Liver (tissue), 9 donors: Measurements from ENCODE around the gene PACSIN3. TPM values are rescaled to one million over a fixed set of nuclear protein-coding genes. Genes with fewer than 3 reads are reported as not detected.

Experiments used
- DNase-seq: peaks from one replicate; pipeline ENCODE4 v3.0.0-alpha.2; 2017; ENCODE audit warnings: low spot score
- H3K27ac ChIP-seq, 2 donors: one replicate each; pipeline ENCODE4 v1.7.0; 2013; ENCODE audit warnings: inconsistent platforms in 2 of 2, low read length in 2 of 2, control low read depth in 1 of 2, low read depth in 1 of 2, mild to moderate bottlenecking in 1 of 2
- H3K27me3 ChIP-seq, 4 donors: one replicate each; pipeline versions ENCODE4 v1.6.1 to v1.7.0; 2013; ENCODE audit warnings: low read length in 3 of 4, inconsistent platforms in 1 of 4, mild to moderate bottlenecking in 1 of 4, moderate library complexity in 1 of 4; ENCODE audit not compliant: control insufficient read depth in 4 of 4, insufficient read depth in 4 of 4
- H3K36me3 ChIP-seq, 4 donors: one replicate each; pipeline versions ENCODE4 v1.6.1 to v1.7.0; 2013; ENCODE audit warnings: low read length in 3 of 4, mild to moderate bottlenecking in 3 of 4, low read depth in 1 of 4, moderate library complexity in 1 of 4; ENCODE audit not compliant: control insufficient read depth in 4 of 4, insufficient read depth in 3 of 4
- H3K4me1 ChIP-seq, 4 donors: one replicate each; pipeline versions ENCODE4 v1.6.1 to v1.7.0; 2013; ENCODE audit warnings: low read length in 3 of 4, mild to moderate bottlenecking in 3 of 4, moderate library complexity in 1 of 4; ENCODE audit not compliant: control insufficient read depth in 4 of 4, insufficient read depth in 4 of 4
- H3K4me3 ChIP-seq, 3 donors: one replicate each; pipeline versions ENCODE4 v1.6.1 to v1.7.0; 2013; ENCODE audit warnings: low read length in 3 of 3, control low read depth in 1 of 3, low read depth in 1 of 3, mild to moderate bottlenecking in 1 of 3
- H3K9ac ChIP-seq, 2 donors: one replicate each; pipeline ENCODE4 v1.7.0; 2013; ENCODE audit warnings: low read length in 2 of 2, mild to moderate bottlenecking in 2 of 2, moderate library complexity in 2 of 2, control low read depth in 1 of 2, low read depth in 1 of 2
- H3K9me3 ChIP-seq, 4 donors: one replicate each; pipeline versions ENCODE4 v1.6.1 to v1.7.0; 2013; ENCODE audit warnings: low read length in 3 of 4; ENCODE audit not compliant: control insufficient read depth in 4 of 4
- EGR1 ChIP-seq, 2 donors: IDR thresholded peaks; 2 replicates each; pipeline ENCODE4 v1.6.1; 2016 to 2018; ENCODE audit warnings: antibody characterized with exemption in 2 of 2, low read depth in 2 of 2
- FOXA1 ChIP-seq: IDR thresholded peaks from 2 replicates; pipeline ENCODE4 v1.6.1; 2016; ENCODE audit warnings: antibody characterized with exemption
- FOXA2 ChIP-seq: IDR thresholded peaks from 2 replicates; pipeline ENCODE4 v1.6.1; 2016; ENCODE audit warnings: antibody characterized with exemption
- GABPA ChIP-seq, 2 donors: IDR thresholded peaks in 1 of 2; conservative IDR thresholded peaks in 1 of 2; 2 replicates each; pipeline ENCODE4 v1.6.1; 2016; ENCODE audit warnings: antibody characterized with exemption in 2 of 2, mild to moderate bottlenecking in 1 of 2, moderate library complexity in 1 of 2
- HNF4G ChIP-seq: IDR thresholded peaks from 2 replicates; pipeline ENCODE4 v1.6.1; 2016; ENCODE audit warnings: antibody characterized with exemption
- JUND ChIP-seq, 2 donors: IDR thresholded peaks; 2 replicates each; pipeline ENCODE4 v1.6.1; 2016; ENCODE audit warnings: antibody characterized with exemption in 2 of 2
- NR2F2 ChIP-seq: IDR thresholded peaks from 2 replicates; pipeline ENCODE4 v1.6.1; 2016; ENCODE audit warnings: antibody characterized with exemption
- RAD21 ChIP-seq, 2 donors: IDR thresholded peaks; 2 replicates each; pipeline ENCODE4 v1.6.1; 2016; ENCODE audit warnings: antibody characterized with exemption in 2 of 2, mild to moderate bottlenecking in 2 of 2
- TAF1 ChIP-seq: conservative IDR thresholded peaks from 2 replicates; pipeline ENCODE4 v1.6.1; 2016; ENCODE audit warnings: antibody characterized with exemption, mild to moderate bottlenecking
- YY1 ChIP-seq: IDR thresholded peaks from 2 replicates; pipeline ENCODE4 v1.6.1; 2016; ENCODE audit warnings: antibody characterized with exemption, mild to moderate bottlenecking
- WGBS: extraction: QIAGEN DNeasy Blood & Tissue Kit; methylation state at CpG from one replicate; pipeline ENCODE4 v1.1.7; 2013; 5-methylcytosine and 5-hydroxymethylcytosine counted together
- polyA plus RNA-seq, 2 donors: library from polyadenylated mRNA; stranded (reverse) in 1 of 2; unstranded in 1 of 2; fragments of 200-250 nt in 1 of 2; fragments of >200 nt in 1 of 2; fragmentation: Nextera tagmentation in 1 of 2; extraction: Ambion mirVana in 1 of 2; gene quantifications; one replicate each; pipeline versions ENCODE4 v1.2.1 to v1.2.3, GENCODE V29; 2013 to 2015
- total RNA-seq, 2 donors: library from RNA; depleted of rRNA; stranded (reverse); fragments of >200 nt; gene quantifications; one replicate each; pipeline ENCODE4 v1.2.3, GENCODE V29; 2014
- TF ChIP-seq, protein P1 (sequence below): fragments of 150-350 bp; IDR thresholded peaks from 2 replicates; pipeline ENCODE4 v1.5.1; 2017; ENCODE audit warnings: improper control_type of control experiment, low read depth, low read length; ENCODE audit not compliant: missing input control
- TF ChIP-seq, protein P2 (sequence below): IDR thresholded peaks from 2 replicates; pipeline ENCODE4 v1.6.1; 2016; ENCODE audit warnings: antibody characterized with exemption
- donor health status: healthy.
- donor health status: healthy.
- donor health status: healthy.
- donor health status: healthy.
- donor health status: healthy.

Gene PACSIN3
- total and polyA plus RNA-seq, 4 donors: 12.1 to 23.3 (median 19.7) TPM

DNA sequence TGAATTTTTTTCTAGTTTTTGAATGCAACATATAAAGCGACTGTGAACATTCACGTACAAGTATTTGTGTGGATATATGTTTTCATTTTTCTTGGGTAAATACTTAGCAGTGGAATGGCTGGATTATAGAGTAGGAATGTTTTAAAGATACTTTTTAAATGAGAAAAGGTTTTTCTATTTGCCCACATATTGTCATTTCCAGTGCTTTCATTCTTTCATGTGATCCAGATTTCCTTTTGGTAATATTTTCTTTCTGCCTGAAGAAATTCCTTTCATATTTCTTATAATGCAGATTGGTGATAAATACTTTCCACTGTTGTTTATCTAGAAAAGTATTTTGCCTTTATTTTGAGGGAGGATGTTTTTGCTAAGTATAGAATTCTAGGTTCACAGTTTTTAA lies 36.5 kb upstream of the PACSIN3 start:
- no peak overlapping the region for H3K4me3 ChIP-seq
- DNase-seq: no peak
- H3K27me3 ChIP-seq: no peaks in the 10 kb centered on the region
- no peak overlapping the region for H3K9ac ChIP-seq
- H3K9me3 ChIP-seq: no peaks in the 10 kb centered on the region
- H3K27ac ChIP-seq: no peak overlapping the region
- TF ChIP-seq, protein P1, sequence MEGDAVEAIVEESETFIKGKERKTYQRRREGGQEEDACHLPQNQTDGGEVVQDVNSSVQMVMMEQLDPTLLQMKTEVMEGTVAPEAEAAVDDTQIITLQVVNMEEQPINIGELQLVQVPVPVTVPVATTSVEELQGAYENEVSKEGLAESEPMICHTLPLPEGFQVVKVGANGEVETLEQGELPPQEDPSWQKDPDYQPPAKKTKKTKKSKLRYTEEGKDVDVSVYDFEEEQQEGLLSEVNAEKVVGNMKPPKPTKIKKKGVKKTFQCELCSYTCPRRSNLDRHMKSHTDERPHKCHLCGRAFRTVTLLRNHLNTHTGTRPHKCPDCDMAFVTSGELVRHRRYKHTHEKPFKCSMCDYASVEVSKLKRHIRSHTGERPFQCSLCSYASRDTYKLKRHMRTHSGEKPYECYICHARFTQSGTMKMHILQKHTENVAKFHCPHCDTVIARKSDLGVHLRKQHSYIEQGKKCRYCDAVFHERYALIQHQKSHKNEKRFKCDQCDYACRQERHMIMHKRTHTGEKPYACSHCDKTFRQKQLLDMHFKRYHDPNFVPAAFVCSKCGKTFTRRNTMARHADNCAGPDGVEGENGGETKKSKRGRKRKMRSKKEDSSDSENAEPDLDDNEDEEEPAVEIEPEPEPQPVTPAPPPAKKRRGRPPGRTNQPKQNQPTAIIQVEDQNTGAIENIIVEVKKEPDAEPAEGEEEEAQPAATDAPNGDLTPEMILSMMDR: no peak
- peaks cover 0 to 2% (median 0%) of the 10 kb centered on the region in 4 donors for H3K4me1 ChIP-seq
- 96% methylated on average over 2 of the region's 2 CpGs for WGBS
- peaks cover 0 to 6% (median 0%) of the 10 kb centered on the region in 4 donors for H3K36me3 ChIP-seq

DNA sequence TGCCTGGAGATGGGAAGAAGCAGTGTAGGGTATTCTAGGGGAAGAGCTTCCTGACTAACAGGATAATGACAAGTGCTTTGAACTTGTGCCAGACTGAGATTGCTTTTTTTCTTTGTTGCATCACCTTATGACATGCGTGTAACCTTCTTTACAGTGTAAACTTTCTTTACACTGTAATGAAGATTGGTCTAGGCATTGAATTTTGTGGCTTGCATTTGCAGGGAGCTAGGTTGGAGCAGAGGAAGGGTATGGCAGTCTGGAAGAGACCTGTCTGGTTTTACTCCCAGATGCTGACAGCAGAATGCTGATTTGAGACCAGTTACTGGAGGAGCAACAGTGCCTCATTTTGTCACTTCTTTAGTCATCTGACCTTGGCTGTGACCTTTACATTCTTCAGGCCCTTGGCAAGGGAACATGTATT lies 34.2 kb upstream of the PACSIN3 start:
- H3K4me1 ChIP-seq: peaks cover 10 to 14% (median 14%) of the 10 kb centered on the region in 4 donors
- TF ChIP-seq FOXA2: no peak
- TF ChIP-seq NR2F2: no peak
- no peak for TF ChIP-seq EGR1 (IDR thresholded peaks at IDR 0.05; ENCODE audit: low read depth in 2 of 2)
- no peak for TF ChIP-seq FOXA1
- TF ChIP-seq, protein P1: no peak
- TF ChIP-seq YY1: no peak
- no peak for TF ChIP-seq RAD21 (IDR thresholded peaks at IDR 0.05)
- no peak for TF ChIP-seq GABPA (IDR thresholded peaks at IDR 0.05 in 1 of 2, conservative IDR thresholded peaks at IDR 0.05 in 1 of 2)
- no peak for TF ChIP-seq HNF4G
- TF ChIP-seq, protein P2, sequence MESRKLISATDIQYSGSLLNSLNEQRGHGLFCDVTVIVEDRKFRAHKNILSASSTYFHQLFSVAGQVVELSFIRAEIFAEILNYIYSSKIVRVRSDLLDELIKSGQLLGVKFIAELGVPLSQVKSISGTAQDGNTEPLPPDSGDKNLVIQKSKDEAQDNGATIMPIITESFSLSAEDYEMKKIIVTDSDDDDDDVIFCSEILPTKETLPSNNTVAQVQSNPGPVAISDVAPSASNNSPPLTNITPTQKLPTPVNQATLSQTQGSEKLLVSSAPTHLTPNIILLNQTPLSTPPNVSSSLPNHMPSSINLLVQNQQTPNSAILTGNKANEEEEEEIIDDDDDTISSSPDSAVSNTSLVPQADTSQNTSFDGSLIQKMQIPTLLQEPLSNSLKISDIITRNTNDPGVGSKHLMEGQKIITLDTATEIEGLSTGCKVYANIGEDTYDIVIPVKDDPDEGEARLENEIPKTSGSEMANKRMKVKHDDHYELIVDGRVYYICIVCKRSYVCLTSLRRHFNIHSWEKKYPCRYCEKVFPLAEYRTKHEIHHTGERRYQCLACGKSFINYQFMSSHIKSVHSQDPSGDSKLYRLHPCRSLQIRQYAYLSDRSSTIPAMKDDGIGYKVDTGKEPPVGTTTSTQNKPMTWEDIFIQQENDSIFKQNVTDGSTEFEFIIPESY: no peak
- H3K36me3 ChIP-seq: peaks cover 0 to 6% (median 0%) of the 10 kb centered on the region in 4 donors
- H3K4me3 ChIP-seq: no peak overlapping the region
- no peak overlapping the region for H3K27ac ChIP-seq
- H3K9ac ChIP-seq: no peak overlapping the region
- no peak for DNase-seq
- H3K27me3 ChIP-seq: no peaks in the 10 kb centered on the region
- WGBS: 61% methylated on average over 1 of the region's 1 CpG
- no peaks in the 10 kb centered on the region for H3K9me3 ChIP-seq

DNA sequence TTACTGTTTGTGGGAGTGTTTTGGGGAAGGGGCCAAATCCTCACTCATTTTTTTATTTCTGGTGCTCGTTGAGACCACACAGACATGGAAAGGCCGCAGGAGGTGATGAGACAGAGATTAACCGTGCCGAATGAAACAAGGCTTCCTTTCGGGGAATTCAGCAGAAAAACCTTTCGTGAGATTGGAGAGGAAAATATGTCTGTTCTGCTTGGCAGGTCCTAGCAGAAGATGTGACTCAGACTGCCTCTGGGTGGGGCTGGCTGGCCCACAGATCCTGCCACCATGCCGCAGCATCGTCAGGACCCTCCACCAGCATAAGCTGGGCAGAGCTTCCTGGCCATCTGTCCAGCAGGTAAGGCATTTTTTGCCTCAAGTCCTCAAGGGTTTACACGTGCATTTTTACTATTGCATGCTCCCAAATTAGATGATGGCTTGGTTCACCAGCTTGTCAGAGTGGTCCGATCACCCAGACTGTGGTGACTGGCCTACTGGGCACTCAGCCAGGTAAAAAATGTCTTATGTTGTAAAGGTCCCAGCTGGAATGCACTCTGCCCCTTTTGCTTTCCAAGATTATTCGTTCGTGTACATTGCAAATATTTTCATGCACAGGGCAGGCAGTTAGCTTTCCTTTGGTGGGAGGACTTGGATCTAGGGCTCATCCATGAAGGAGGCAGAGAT lies 30.0 kb upstream of the PACSIN3 start:
- H3K4me3 ChIP-seq: peak overlapping the region in 1 of 3 donors; percentile 63
- H3K9me3 ChIP-seq: no peaks in the 10 kb centered on the region
- TF ChIP-seq JUND (IDR thresholded peaks at IDR 0.05) (peak in 1 of 2 donors; percentile 24), TAF1 (no peak)
- H3K4me1 ChIP-seq: peaks cover 13 to 26% (median 23%) of the 10 kb centered on the region in 4 donors
- no peaks in the 10 kb centered on the region for H3K27me3 ChIP-seq
- H3K36me3 ChIP-seq: peaks cover 0 to 4% (median 0%) of the 10 kb centered on the region in 4 donors
- 34% methylated on average over 12 of the region's 12 CpGs for WGBS
- H3K9ac ChIP-seq: no peak overlapping the region
- peak overlapping the region; percentile 4 to 32 for H3K27ac ChIP-seq
- DNase-seq: no peak
